Transverse colon (tissue), 3 donors: ENCODE results near the gene UQCR11.
A peak's percentile ranks its signal among the peaks of the same experiment; 100 is the strongest.

Experiments
- EP300 ChIP-seq: sonication (generic); formaldehyde crosslinking; IDR thresholded peaks from one replicate; pipeline ENCODE4 v1.6.1; 2017; ENCODE audit warnings: antibody characterized with exemption, low read depth
- POLR2A ChIP-seq: fragments of 450-650 bp; IDR thresholded peaks from one replicate; pipeline ENCODE4 v1.6.1; 2016; ENCODE audit warnings: antibody characterized with exemption, mild to moderate bottlenecking, moderate library complexity
- TF ChIP-seq, protein P1 (sequence below), 5 experiments: fragments of 200-600 bp in 3 of 5; fragments of 450-650 bp in 2 of 5; sonication (generic) in 3 of 5; IDR thresholded peaks; 1 replicate in 2 of 5; 2 replicates in 3 of 5; pipeline ENCODE4 v1.5.1; 2016 to 2017; ENCODE audit warnings: antibody characterized with exemption in 5 of 5, inconsistent platforms in 3 of 5, mild to moderate bottlenecking in 2 of 5, moderate library complexity in 1 of 5

DNA sequence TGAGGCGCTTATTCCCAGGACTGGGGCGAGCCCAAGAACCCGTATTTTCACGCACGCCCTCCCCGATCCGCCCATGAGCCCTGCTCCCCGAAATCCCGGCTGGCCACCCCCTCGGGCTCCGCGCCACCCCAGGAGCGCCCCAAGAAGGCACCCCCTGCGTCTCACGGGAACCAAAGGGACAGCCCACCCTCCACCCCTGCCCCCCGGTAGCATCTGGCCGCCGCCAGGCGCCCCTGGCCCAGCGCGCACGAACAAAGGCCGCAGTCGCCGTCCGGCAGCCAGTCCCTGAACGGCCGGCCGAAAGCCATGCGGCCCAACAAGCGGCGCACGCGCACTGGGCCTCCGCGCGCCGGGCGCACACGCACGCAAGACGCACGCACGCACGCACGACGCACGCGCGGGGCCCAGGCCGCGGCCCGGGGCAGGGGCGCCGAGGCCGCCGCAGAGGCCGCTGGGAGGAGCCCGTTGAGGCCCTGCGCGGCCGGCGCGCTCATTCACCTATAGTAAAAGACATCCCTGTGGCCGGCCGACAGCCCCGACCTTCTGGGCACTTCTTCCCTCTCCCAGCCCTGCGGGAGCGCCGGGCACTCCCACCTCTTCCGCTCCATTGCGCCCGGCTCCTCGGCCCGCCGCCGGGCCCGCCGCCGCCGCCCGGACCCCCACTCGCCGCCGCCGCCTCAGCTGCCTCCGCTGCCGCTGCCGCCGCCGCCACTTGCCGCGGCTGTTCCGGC lies 13.1 kb downstream of the UQCR11 start:
- TF ChIP-seq, protein P1, sequence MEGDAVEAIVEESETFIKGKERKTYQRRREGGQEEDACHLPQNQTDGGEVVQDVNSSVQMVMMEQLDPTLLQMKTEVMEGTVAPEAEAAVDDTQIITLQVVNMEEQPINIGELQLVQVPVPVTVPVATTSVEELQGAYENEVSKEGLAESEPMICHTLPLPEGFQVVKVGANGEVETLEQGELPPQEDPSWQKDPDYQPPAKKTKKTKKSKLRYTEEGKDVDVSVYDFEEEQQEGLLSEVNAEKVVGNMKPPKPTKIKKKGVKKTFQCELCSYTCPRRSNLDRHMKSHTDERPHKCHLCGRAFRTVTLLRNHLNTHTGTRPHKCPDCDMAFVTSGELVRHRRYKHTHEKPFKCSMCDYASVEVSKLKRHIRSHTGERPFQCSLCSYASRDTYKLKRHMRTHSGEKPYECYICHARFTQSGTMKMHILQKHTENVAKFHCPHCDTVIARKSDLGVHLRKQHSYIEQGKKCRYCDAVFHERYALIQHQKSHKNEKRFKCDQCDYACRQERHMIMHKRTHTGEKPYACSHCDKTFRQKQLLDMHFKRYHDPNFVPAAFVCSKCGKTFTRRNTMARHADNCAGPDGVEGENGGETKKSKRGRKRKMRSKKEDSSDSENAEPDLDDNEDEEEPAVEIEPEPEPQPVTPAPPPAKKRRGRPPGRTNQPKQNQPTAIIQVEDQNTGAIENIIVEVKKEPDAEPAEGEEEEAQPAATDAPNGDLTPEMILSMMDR (IDR thresholded peaks at IDR 0.05), result no peak
- TF ChIP-seq EP300 (no peak), POLR2A (peak; percentile 77)
